ENCODE data around the gene TENM4.

Gene TENM4

DNA sequence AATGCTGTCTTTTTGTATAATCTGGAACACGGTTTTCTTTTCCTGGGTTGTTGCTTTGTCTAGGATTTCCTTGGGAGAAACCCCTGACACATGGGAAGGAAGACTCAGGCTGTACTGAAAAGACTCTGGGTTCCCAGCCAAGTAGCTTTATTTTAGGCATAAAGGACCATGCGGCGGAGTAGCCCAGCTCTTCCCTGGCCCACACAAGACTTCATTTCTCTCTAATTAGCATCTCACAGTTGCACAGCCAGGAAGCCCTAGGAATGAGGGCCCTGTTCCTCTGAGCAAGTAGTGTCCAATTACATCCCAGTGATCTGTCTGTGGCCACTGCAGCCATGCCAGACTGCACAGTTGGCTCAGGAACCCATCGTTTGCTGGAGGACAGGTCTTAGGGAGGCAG is 319.5 kb downstream of the TENM4 start:
- Histone ChIP-seq H3K36me3 (no peaks in the 10 kb centered on the region), H3K27me3 (no peaks in the 10 kb centered on the region), H3K4me1 (no peaks in the 10 kb centered on the region), H3K27ac (no peak overlapping the region), H3K9me3 (peaks cover 0 to 4% (median 0%) of the 10 kb centered on the region in 3 donors), H3K4me3 (no peak overlapping the region)
- TF ChIP-seq CTCF (IDR thresholded peaks at IDR 0.05) = no peak
- no peak for DNase-seq
- intact Hi-C loops (cut with DNase I; ENCODE audit: low total_unique reads) = no loop called here

GRCh38 chr11:79119491-79120284 is 321.1 kb downstream of the TENM4 start:
- no peaks in the 10 kb centered on the region for H3K36me3 ChIP-seq
- no peaks in the 10 kb centered on the region for H3K27me3 ChIP-seq
- H3K27ac ChIP-seq = no peak overlapping the region
- no peaks in the 10 kb centered on the region for H3K4me1 ChIP-seq
- H3K4me3 ChIP-seq = no peak overlapping the region
- no peaks in the 10 kb centered on the region for H3K9me3 ChIP-seq
- intact Hi-C loops (cut with DNase I; ENCODE audit: low total_unique reads) = no loop called here
- no peak for DNase-seq
- TF ChIP-seq CTCF (IDR thresholded peaks at IDR 0.05) = no peak

- no peaks in the 10 kb centered on the region for H3K27me3 ChIP-seq
- no peaks in the 10 kb centered on the region for H3K4me1 ChIP-seq
- TF ChIP-seq CTCF (IDR thresholded peaks at IDR 0.05) = no peak
- no peak overlapping the region for H3K27ac ChIP-seq
- intact Hi-C loops (cut with DNase I; ENCODE audit: low total_unique reads) = no loop called here
- H3K4me3 ChIP-seq = no peak overlapping the region
- H3K36me3 ChIP-seq = no peaks in the 10 kb centered on the region
- no peak for DNase-seq
- H3K9me3 ChIP-seq = no peaks in the 10 kb centered on the region
Observed at GRCh38 chr11:79117488-79117887, 323.3 kb downstream of the TENM4 start.

- no peak overlapping the region for H3K27ac ChIP-seq
- intact Hi-C loops (cut with DNase I; ENCODE audit: low total_unique reads) = no loop called here
- H3K36me3 ChIP-seq = no peaks in the 10 kb centered on the region
- no peaks in the 10 kb centered on the region for H3K9me3 ChIP-seq
- TF ChIP-seq CTCF (IDR thresholded peaks at IDR 0.05) = no peak
- H3K4me3 ChIP-seq = no peak overlapping the region
- no peaks in the 10 kb centered on the region for H3K27me3 ChIP-seq
- H3K4me1 ChIP-seq = no peaks in the 10 kb centered on the region
- no peak for DNase-seq
Observed at GRCh38 chr11:79116600-79116999, 324.2 kb downstream of the TENM4 start.

DNA sequence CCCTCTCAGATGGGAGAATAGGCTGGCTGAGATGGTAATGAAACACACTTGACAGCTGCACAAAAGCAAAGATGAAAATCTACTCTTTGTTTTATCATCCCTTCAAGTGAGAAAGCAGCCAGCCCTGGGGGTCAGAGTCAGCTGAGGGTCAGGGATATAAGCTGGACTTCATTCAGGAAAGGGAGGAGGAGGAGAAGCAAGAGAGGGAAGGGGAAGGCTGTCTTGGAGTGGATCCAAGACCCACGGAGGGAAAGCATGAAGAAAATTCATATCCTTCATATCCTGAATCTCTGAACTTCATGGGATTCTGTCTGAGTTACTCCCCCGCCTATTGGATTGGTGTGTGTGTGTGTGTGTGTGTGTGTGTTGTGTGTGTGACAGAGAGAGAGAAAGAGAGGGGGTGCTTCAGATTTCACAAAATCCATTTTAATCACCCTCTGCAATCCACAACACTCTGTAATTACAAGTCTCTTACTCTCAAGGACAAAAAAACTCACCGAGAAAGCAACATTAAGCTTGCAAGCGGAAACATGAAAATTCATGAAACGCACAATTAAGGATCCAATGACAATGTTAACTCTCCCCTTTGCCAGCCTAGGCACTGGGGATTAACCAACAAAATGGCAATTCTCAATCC is 327.7 kb downstream of the TENM4 start:
- intact Hi-C loops (cut with DNase I; ENCODE audit: low total_unique reads) = no loop called here
- no peak for TF ChIP-seq CTCF (IDR thresholded peaks at IDR 0.05)
- DNase-seq = no peak
- Histone ChIP-seq H3K27ac (no peak overlapping the region), H3K9me3 (no peaks in the 10 kb centered on the region), H3K27me3 (no peaks in the 10 kb centered on the region), H3K4me1 (no peaks in the 10 kb centered on the region), H3K36me3 (no peaks in the 10 kb centered on the region), H3K4me3 (no peak overlapping the region)
